ENCODE measurements around the gene PRUNE2.

GRCh38 chr9:76644171-76644570, 261.7 kb downstream of the PRUNE2 start:
- TF ChIP-seq POLR2AphosphoS5 (IDR thresholded peaks at IDR 0.05; ENCODE audit: low read depth, low read length) (no peak), REST (IDR thresholded peaks at IDR 0.05; ENCODE audit: insufficient read depth in 1 of 2, low read depth in 2 of 2, low read length in 2 of 2) (no peak)
